ENCODE data around the gene PCCA. TPM values are rescaled to one million over a fixed set of nuclear protein-coding genes. Genes with fewer than 3 reads are reported as not detected.

PCCA gene
- total and polyA plus RNA-seq, 2 donors (not counting 1 experiment from before 2014, with no cell fraction given): 11.2 to 73.0 TPM

- Histone ChIP-seq H4K20me1 (ENCODE audit: control insufficient read depth, extremely low read depth, insufficient read depth, low read length) (no peaks in the 10 kb centered on the region), H3K4me1 (ENCODE audit: control insufficient read depth, extremely low read depth, insufficient read depth, low read length) (no peaks in the 10 kb centered on the region), H3K27ac (ENCODE audit: insufficient read depth, low read length) (no peak overlapping the region), H3K9ac (ENCODE audit: insufficient read depth, low read length) (no peak overlapping the region), H3K9me3 (ENCODE audit: control insufficient read depth, insufficient read depth, low read depth, low read length) (no peaks in the 10 kb centered on the region), H3K4me2 (ENCODE audit: extremely low read depth, insufficient read depth, low read length) (no peak overlapping the region), H3K36me3 (ENCODE audit: control insufficient read depth, insufficient read depth, low read length) (no peaks in the 10 kb centered on the region), H2AFZ (ENCODE audit: low read length) (no peak overlapping the region), H3K27me3 (ENCODE audit: control insufficient read depth, insufficient read depth, low read length) (no peaks in the 10 kb centered on the region), H3K4me3 (replicated peaks in 1 of 4; ENCODE audit: control extremely low read depth in 1 of 4, insufficient read depth in 1 of 4, low read depth in 3 of 4, low read length in 4 of 4) (no peak overlapping the region), H3K79me2 (ENCODE audit: control insufficient read depth, insufficient read depth, low read length) (no peaks in the 10 kb centered on the region)
- no peak for DNase-seq (ENCODE audit: low read depth in 2 of 2)
- TF ChIP-seq EZH2 (IDR thresholded peaks at IDR 0.05; ENCODE audit: low read length, missing control alignments) (no peak), CTCF (conservative IDR thresholded peaks at IDR 0.05 in 1 of 2, IDR thresholded peaks at IDR 0.05 in 1 of 2; ENCODE audit: low read depth in 1 of 2, low read length in 2 of 2) (no peak)
These were observed 472.2 kb downstream of the PCCA start for GRCh38 chr13:100561158-100561499.

- DNase-seq (ENCODE audit: low read depth in 2 of 2): no peak
- Histone ChIP-seq H3K4me3 (replicated peaks in 1 of 4; ENCODE audit: control extremely low read depth in 1 of 4, insufficient read depth in 1 of 4, low read depth in 3 of 4, low read length in 4 of 4) (no peak overlapping the region), H3K9me3 (ENCODE audit: control insufficient read depth, insufficient read depth, low read depth, low read length) (no peaks in the 10 kb centered on the region), H3K9ac (ENCODE audit: insufficient read depth, low read length) (no peak overlapping the region), H3K79me2 (ENCODE audit: control insufficient read depth, insufficient read depth, low read length) (no peaks in the 10 kb centered on the region), H3K4me2 (ENCODE audit: extremely low read depth, insufficient read depth, low read length) (no peak overlapping the region), H2AFZ (ENCODE audit: low read length) (no peak overlapping the region), H3K36me3 (ENCODE audit: control insufficient read depth, insufficient read depth, low read length) (no peaks in the 10 kb centered on the region), H3K27ac (ENCODE audit: insufficient read depth, low read length) (no peak overlapping the region), H3K27me3 (ENCODE audit: control insufficient read depth, insufficient read depth, low read length) (no peaks in the 10 kb centered on the region), H4K20me1 (ENCODE audit: control insufficient read depth, extremely low read depth, insufficient read depth, low read length) (no peaks in the 10 kb centered on the region), H3K4me1 (ENCODE audit: control insufficient read depth, extremely low read depth, insufficient read depth, low read length) (no peaks in the 10 kb centered on the region)
- TF ChIP-seq EZH2 (IDR thresholded peaks at IDR 0.05; ENCODE audit: low read length, missing control alignments): no peak
- no peak for TF ChIP-seq CTCF (conservative IDR thresholded peaks at IDR 0.05 in 1 of 2, IDR thresholded peaks at IDR 0.05 in 1 of 2; ENCODE audit: low read depth in 1 of 2, low read length in 2 of 2)
These were observed 472.8 kb downstream of the PCCA start for GRCh38 chr13:100561599-100562204.

- H3K27me3 ChIP-seq (ENCODE audit: control insufficient read depth, insufficient read depth, low read length): no peaks in the 10 kb centered on the region
These were observed 474.9 kb downstream of the PCCA start for GRCh38 chr13:100563779-100564178.

More at GRCh38 chr13:100563779-100564178, 474.9 kb downstream of the PCCA start:
- H2AFZ ChIP-seq (ENCODE audit: low read length): no peak overlapping the region
- H3K4me3 ChIP-seq (replicated peaks in 1 of 4; ENCODE audit: control extremely low read depth in 1 of 4, insufficient read depth in 1 of 4, low read depth in 3 of 4, low read length in 4 of 4): no peak overlapping the region
- no peak overlapping the region for H3K9ac ChIP-seq (ENCODE audit: insufficient read depth, low read length)
- no peaks in the 10 kb centered on the region for H3K36me3 ChIP-seq (ENCODE audit: control insufficient read depth, insufficient read depth, low read length)
- H3K9me3 ChIP-seq (ENCODE audit: control insufficient read depth, insufficient read depth, low read depth, low read length): no peaks in the 10 kb centered on the region
- no peak for TF ChIP-seq CTCF (conservative IDR thresholded peaks at IDR 0.05 in 1 of 2, IDR thresholded peaks at IDR 0.05 in 1 of 2; ENCODE audit: low read depth in 1 of 2, low read length in 2 of 2)
- TF ChIP-seq EZH2 (IDR thresholded peaks at IDR 0.05; ENCODE audit: low read length, missing control alignments): no peak
- no peak overlapping the region for H3K4me2 ChIP-seq (ENCODE audit: extremely low read depth, insufficient read depth, low read length)
- no peaks in the 10 kb centered on the region for H3K79me2 ChIP-seq (ENCODE audit: control insufficient read depth, insufficient read depth, low read length)
- DNase-seq (ENCODE audit: low read depth in 2 of 2): no peak
- H4K20me1 ChIP-seq (ENCODE audit: control insufficient read depth, extremely low read depth, insufficient read depth, low read length): no peaks in the 10 kb centered on the region
- H3K4me1 ChIP-seq (ENCODE audit: control insufficient read depth, extremely low read depth, insufficient read depth, low read length): no peaks in the 10 kb centered on the region
- H3K27ac ChIP-seq (ENCODE audit: insufficient read depth, low read length): no peak overlapping the region
